Mesodermal cell (in vitro differentiated cells): ENCODE data around the gene AP2A1.

Experiments
- H3K27ac ChIP-seq: 2 replicates; pipeline ENCODE4 v1.7.0; 2013; ENCODE audit warnings: mild to moderate bottlenecking, low read depth, low read length, moderate library complexity; ENCODE audit not compliant: severe bottlenecking
- H3K36me3 ChIP-seq: 2 replicates; pipeline ENCODE4 v1.7.1; 2013; ENCODE audit warnings: mild to moderate bottlenecking, low read length, moderate library complexity; ENCODE audit not compliant: control insufficient read depth, insufficient read depth
- H3K4me1 ChIP-seq: one replicate; pipeline ENCODE4 v1.7.1; 2013; ENCODE audit warnings: mild to moderate bottlenecking, low read length; ENCODE audit not compliant: insufficient read depth, control insufficient read depth, poor library complexity, severe bottlenecking
- H3K4me3 ChIP-seq: 2 replicates; pipeline ENCODE4 v1.7.0; 2013; ENCODE audit warnings: low read length, control low read depth, mild to moderate bottlenecking; ENCODE audit not compliant: insufficient read depth, poor library complexity, severe bottlenecking; ENCODE audit errors: extremely low read depth
- H3K9me3 ChIP-seq: 2 replicates; pipeline ENCODE4 v1.7.1; 2013; ENCODE audit warnings: mild to moderate bottlenecking, low read length, moderate library complexity; ENCODE audit not compliant: control insufficient read depth
- WGBS, 2 experiments: methylation state at CpG; one replicate each; pipeline ENCODE4 v1.1.5; 2013; ENCODE audit warnings: missing lambda C conversion rate in 2 of 2; ENCODE audit not compliant: insufficient coverage in 2 of 2; 5-methylcytosine and 5-hydroxymethylcytosine counted together

AP2A1 gene

GRCh38 chr19:49779731-49780555 is 13.1 kb downstream of the AP2A1 start:
- Histone ChIP-seq H3K4me3 (no peak overlapping the region), H3K4me1 (no peaks in the 10 kb centered on the region), H3K27ac (no peak overlapping the region), H3K36me3 (peaks cover 66% of the 10 kb centered on the region), H3K9me3 (no peaks in the 10 kb centered on the region)
- WGBS, 2 experiments: 95 to 97% methylated on average over 10 of the region's 11 CpGs

GRCh38 chr19:49780861-49781260 is 14.1 kb downstream of the AP2A1 start:
- Histone ChIP-seq H3K27ac (no peak overlapping the region), H3K9me3 (no peaks in the 10 kb centered on the region), H3K36me3 (peaks cover 65% of the 10 kb centered on the region), H3K4me3 (no peak overlapping the region), H3K4me1 (peaks cover under 1% of the 10 kb centered on the region)
- WGBS, 2 experiments: 86 to 88% methylated on average over 6 to 8 of the region's 8 CpGs

GRCh38 chr19:49781394-49781793 is 14.6 kb downstream of the AP2A1 start:
- Histone ChIP-seq H3K4me3 (no peak overlapping the region), H3K9me3 (no peaks in the 10 kb centered on the region), H3K27ac (no peak overlapping the region), H3K36me3 (peaks cover 61% of the 10 kb centered on the region), H3K4me1 (peaks cover 6% of the 10 kb centered on the region)
- 92% methylated on average over 2 to 3 of the region's 7 CpGs for WGBS, 2 experiments

- Histone ChIP-seq H3K27ac (no peak overlapping the region), H3K36me3 (peaks cover 69% of the 10 kb centered on the region), H3K4me3 (no peak overlapping the region), H3K9me3 (no peaks in the 10 kb centered on the region), H3K4me1 (peaks cover 14% of the 10 kb centered on the region)
- WGBS, 2 experiments: 93 to 96% methylated on average over 14 to 18 of the region's 18 CpGs
These were observed 15.7 kb downstream of the AP2A1 start for GRCh38 chr19:49782515-49782914.

GRCh38 chr19:49786376-49786820 is 19.6 kb downstream of the AP2A1 start:
- Histone ChIP-seq H3K27ac (peak overlapping the region; percentile 18), H3K36me3 (peaks cover 87% of the 10 kb centered on the region), H3K9me3 (no peaks in the 10 kb centered on the region), H3K4me3 (no peak overlapping the region), H3K4me1 (peaks cover 14% of the 10 kb centered on the region)
- WGBS, 2 experiments: 74 to 81% methylated on average over 6 to 9 of the region's 9 CpGs

GRCh38 chr19:49787746-49788145 is 20.9 kb downstream of the AP2A1 start:
- H3K4me3 ChIP-seq: no peak overlapping the region
- 88 to 98% methylated on average over 3 to 5 of the region's 5 CpGs for WGBS, 2 experiments
- H3K36me3 ChIP-seq: peaks cover 87% of the 10 kb centered on the region
- H3K4me1 ChIP-seq: peaks cover 15% of the 10 kb centered on the region
- no peak overlapping the region for H3K27ac ChIP-seq
- H3K9me3 ChIP-seq: no peaks in the 10 kb centered on the region

GRCh38 chr19:49788857-49789256 is 22.1 kb downstream of the AP2A1 start:
- Histone ChIP-seq H3K36me3 (peaks cover 84% of the 10 kb centered on the region), H3K4me1 (peaks cover 26% of the 10 kb centered on the region), H3K9me3 (no peaks in the 10 kb centered on the region), H3K4me3 (no peak overlapping the region), H3K27ac (no peak overlapping the region)
- WGBS, 2 experiments: 90 to 95% methylated on average over 10 of the region's 10 CpGs

GRCh38 chr19:49790866-49791265 is 24.1 kb downstream of the AP2A1 start:
- Histone ChIP-seq H3K9me3 (no peaks in the 10 kb centered on the region), H3K36me3 (peaks cover 90% of the 10 kb centered on the region), H3K4me1 (peaks cover 25% of the 10 kb centered on the region), H3K4me3 (no peak overlapping the region), H3K27ac (no peak overlapping the region)
- 93 to 99% methylated on average over 7 to 9 of the region's 9 CpGs for WGBS, 2 experiments

GRCh38 chr19:49791776-49792445 is 25.1 kb downstream of the AP2A1 start:
- Histone ChIP-seq H3K9me3 (no peaks in the 10 kb centered on the region), H3K27ac (no peak overlapping the region), H3K4me1 (peaks cover 15% of the 10 kb centered on the region), H3K36me3 (peaks cover 93% of the 10 kb centered on the region), H3K4me3 (no peak overlapping the region)
- 95 to 99% methylated on average over 14 to 17 of the region's 26 CpGs for WGBS, 2 experiments

GRCh38 chr19:49792829-49793560 is 26.2 kb downstream of the AP2A1 start:
- Histone ChIP-seq H3K4me1 (peaks cover 12% of the 10 kb centered on the region), H3K9me3 (no peaks in the 10 kb centered on the region), H3K27ac (peak overlapping the region; percentile 36), H3K4me3 (no peak overlapping the region), H3K36me3 (peaks cover 93% of the 10 kb centered on the region)
- WGBS, 2 experiments: 93 to 97% methylated on average over 16 to 22 of the region's 22 CpGs
